Body of pancreas (tissue), 4 donors: Measurements from ENCODE around the gene EIF2A. TPM values are rescaled to one million over a fixed set of nuclear protein-coding genes. Genes with fewer than 3 reads are reported as not detected.

Source experiments
- ATAC-seq: fragments of 150-250 bp; one replicate; pipeline ENCODE4 v1.9.1; 2016
- DNase-seq, 4 donors: peaks; one replicate each; pipeline ENCODE4 v3.0.0-alpha.2; 2019
- H3K27ac ChIP-seq, 4 donors: fragments of 200-600 bp; sonication (generic); 1 replicate in 3 of 4; 2 replicates in 1 of 4; pipeline versions ENCODE4 v1.5.1 to v1.6.1; 2016 to 2019; ENCODE audit warnings: mild to moderate bottlenecking in 1 of 4, mixed read lengths in 1 of 4, moderate library complexity in 1 of 4
- H3K27me3 ChIP-seq, 2 donors: fragments of 200-600 bp; sonication (generic); one replicate each; pipeline ENCODE4 v1.6.0; 2016; ENCODE audit warnings: mild to moderate bottlenecking in 1 of 2
- H3K36me3 ChIP-seq, 2 donors: fragments of 200-600 bp; sonication (generic); replicated peaks in 1 of 2; 2 replicates each; pipeline ENCODE4 v1.5.1; 2016; ENCODE audit warnings: low read depth in 2 of 2; ENCODE audit not compliant: insufficient read depth in 1 of 2
- H3K4me1 ChIP-seq: fragments of 200-600 bp; sonication (generic); one replicate; pipeline ENCODE4 v1.6.0; 2016
- H3K4me3 ChIP-seq, 2 donors: fragments of 200-600 bp; sonication (generic); 1 replicate in 1 of 2; 2 replicates in 1 of 2; pipeline ENCODE4 v1.5.1; 2016 to 2019
- H3K9me3 ChIP-seq, 3 donors: fragments of 200-600 bp; sonication (generic); 1 replicate in 2 of 3; 2 replicates in 1 of 3; pipeline ENCODE4 v1.5.1; 2016
- CTCF ChIP-seq, 7 experiments: fragments of 450-650 bp in 4 of 7; fragments of 200-600 bp in 3 of 7; sonication (generic) in 3 of 7; IDR thresholded peaks; one replicate each; pipeline ENCODE4 v1.5.1; 2016 to 2019; ENCODE audit warnings: antibody characterized with exemption in 7 of 7
- POLR2A ChIP-seq, 3 donors: fragments of 450-650 bp; IDR thresholded peaks; one replicate each; pipeline ENCODE4 v1.6.1; 2016; ENCODE audit warnings: antibody characterized with exemption in 3 of 3, mild to moderate bottlenecking in 2 of 3
- WGBS, 2 donors: methylation state at CpG; one replicate each; pipeline ENCODE4 v1.1.5; 2017; 5-methylcytosine and 5-hydroxymethylcytosine counted together
- intact Hi-C: fragments of 100-400 bp; cut with DNase I; formaldehyde crosslinking; loops from one replicate; pipeline ENCODE4 v1.15.1; 2023
- total RNA-seq, 2 donors: library from RNA; depleted of rRNA; stranded (reverse); fragments of >200 nt; gene quantifications; one replicate each; pipeline ENCODE4 v1.1.0, GENCODE V29; 2016

Gene EIF2A
- total RNA-seq, 2 donors from 2014 or later: 58.7 to 126 TPM

GRCh38 chr3:150582620-150583019, 36.0 kb downstream of the EIF2A start:
- no peak overlapping the region for H3K4me3 ChIP-seq
- peaks cover 0 to 7% of the 10 kb centered on the region in 2 donors for H3K36me3 ChIP-seq
- no peak for DNase-seq
- H3K27me3 ChIP-seq: no peaks in the 10 kb centered on the region
- H3K4me1 ChIP-seq: no peaks in the 10 kb centered on the region
- intact Hi-C loops: no loop called here
- ATAC-seq: no peak
- WGBS, 2 donors: 59 to 71% methylated on average over 2 of the region's 2 CpGs
- no peak for TF ChIP-seq POLR2A (IDR thresholded peaks at IDR 0.05)
- TF ChIP-seq CTCF (IDR thresholded peaks at IDR 0.05): no peak
- no peak overlapping the region for H3K27ac ChIP-seq
- H3K9me3 ChIP-seq: no peaks in the 10 kb centered on the region

- ATAC-seq (no peak), DNase-seq (no peak)
- Histone ChIP-seq H3K4me1 (no peaks in the 10 kb centered on the region), H3K36me3 (peaks cover 0 to 7% of the 10 kb centered on the region in 2 donors), H3K27me3 (no peaks in the 10 kb centered on the region), H3K9me3 (no peaks in the 10 kb centered on the region), H3K4me3 (no peak overlapping the region), H3K27ac (no peak overlapping the region)
- 68 to 83% methylated on average over 1 of the region's 1 CpG for WGBS, 2 donors
- TF ChIP-seq CTCF (IDR thresholded peaks at IDR 0.05) (no peak), POLR2A (IDR thresholded peaks at IDR 0.05) (no peak)
- intact Hi-C loops: no loop called here
Observed at GRCh38 chr3:150583028-150583427, 36.4 kb downstream of the EIF2A start.

GRCh38 chr3:150588027-150588830, 41.6 kb downstream of the EIF2A start:
- Histone ChIP-seq H3K36me3 (peaks cover 0 to 2% of the 10 kb centered on the region in 2 donors), H3K9me3 (no peaks in the 10 kb centered on the region), H3K4me3 (no peak overlapping the region), H3K27me3 (no peaks in the 10 kb centered on the region), H3K27ac (no peak overlapping the region), H3K4me1 (no peaks in the 10 kb centered on the region)
- no peak for DNase-seq
- TF ChIP-seq CTCF (IDR thresholded peaks at IDR 0.05) (no peak), POLR2A (IDR thresholded peaks at IDR 0.05) (no peak)
- ATAC-seq: no peak
- WGBS, 2 donors: 62 to 64% methylated on average over 9 of the region's 9 CpGs
- intact Hi-C loops: no loop called here

GRCh38 chr3:150589759-150590158, 43.2 kb downstream of the EIF2A start:
- no peak for ATAC-seq

More at GRCh38 chr3:150589759-150590158, 43.2 kb downstream of the EIF2A start:
- Histone ChIP-seq H3K27me3 (no peaks in the 10 kb centered on the region), H3K9me3 (no peaks in the 10 kb centered on the region), H3K4me3 (no peak overlapping the region), H3K27ac (no peak overlapping the region), H3K4me1 (no peaks in the 10 kb centered on the region), H3K36me3 (no peaks in the 10 kb centered on the region)
- WGBS, 2 donors: 70 to 72% methylated on average over 6 of the region's 6 CpGs
- TF ChIP-seq CTCF (IDR thresholded peaks at IDR 0.05): no peak
- no peak for TF ChIP-seq POLR2A (IDR thresholded peaks at IDR 0.05)
- no peak for DNase-seq
- intact Hi-C loops: no loop called here
